OCI-LY3 (cell line): ENCODE data around the gene RANBP10.

Source experiments
- EZH2phosphoT487 ChIP-seq: fragments of 200-600 bp; shearing (Covaris generic); IDR thresholded peaks from 2 replicates; pipeline ENCODE4 v1.6.1; 2018; ENCODE audit warnings: antibody characterized with exemption, mixed run types, low read depth
- TF ChIP-seq, protein P1 (sequence below): fragments of 200-600, 300-600 bp; sonication (generic); IDR thresholded peaks from 2 replicates; pipeline ENCODE4 v1.5.1; 2014; ENCODE audit warnings: antibody characterized with exemption, low read length, low read depth

DNA sequence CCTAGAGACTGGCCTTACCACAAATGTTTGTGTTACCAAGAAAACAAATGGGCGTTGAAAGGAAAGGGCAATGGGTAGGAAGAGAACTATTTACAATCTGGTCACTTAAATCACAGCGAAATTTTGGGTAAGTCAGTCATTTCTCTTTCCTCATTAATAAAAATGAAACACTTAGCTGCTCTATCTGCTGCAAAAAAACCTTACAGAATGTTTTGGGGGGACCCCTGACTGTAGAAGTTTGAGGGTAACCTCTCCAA lies 39.6 kb upstream of the RANBP10 start:
- TF ChIP-seq, protein P1, sequence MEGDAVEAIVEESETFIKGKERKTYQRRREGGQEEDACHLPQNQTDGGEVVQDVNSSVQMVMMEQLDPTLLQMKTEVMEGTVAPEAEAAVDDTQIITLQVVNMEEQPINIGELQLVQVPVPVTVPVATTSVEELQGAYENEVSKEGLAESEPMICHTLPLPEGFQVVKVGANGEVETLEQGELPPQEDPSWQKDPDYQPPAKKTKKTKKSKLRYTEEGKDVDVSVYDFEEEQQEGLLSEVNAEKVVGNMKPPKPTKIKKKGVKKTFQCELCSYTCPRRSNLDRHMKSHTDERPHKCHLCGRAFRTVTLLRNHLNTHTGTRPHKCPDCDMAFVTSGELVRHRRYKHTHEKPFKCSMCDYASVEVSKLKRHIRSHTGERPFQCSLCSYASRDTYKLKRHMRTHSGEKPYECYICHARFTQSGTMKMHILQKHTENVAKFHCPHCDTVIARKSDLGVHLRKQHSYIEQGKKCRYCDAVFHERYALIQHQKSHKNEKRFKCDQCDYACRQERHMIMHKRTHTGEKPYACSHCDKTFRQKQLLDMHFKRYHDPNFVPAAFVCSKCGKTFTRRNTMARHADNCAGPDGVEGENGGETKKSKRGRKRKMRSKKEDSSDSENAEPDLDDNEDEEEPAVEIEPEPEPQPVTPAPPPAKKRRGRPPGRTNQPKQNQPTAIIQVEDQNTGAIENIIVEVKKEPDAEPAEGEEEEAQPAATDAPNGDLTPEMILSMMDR: no peak
- TF ChIP-seq EZH2phosphoT487: no peak
